IMR-90 (cell line): ENCODE results near the gene EIF2B4. TPM values are rescaled to one million over a fixed set of nuclear protein-coding genes. Genes with fewer than 3 reads are reported as not detected.
A peak's percentile ranks its signal among the peaks of the same experiment; 100 is the strongest.

Experiments used
- ATAC-seq: fragments of 200-7000 bp; cut with Tn5 transposase; 2 replicates; pipeline ENCODE4 v1.9.1; 2020; ENCODE audit warnings: low read depth, mild to moderate bottlenecking, moderate library complexity
- BruUV-seq: library from RNA; stranded (reverse); fragments of 400-500 nt; replicated peaks from 2 replicates; lab custom pipeline; 2021; lab: Mats Ljungman, UMichigan
- CTCF ChIA-PET: fragments of 300-600 bp; formaldehyde crosslinking; extraction: SDS; loops from one replicate; lab custom pipeline; 2021; ENCODE audit warnings: antibody characterized with exemption; lab: Yijun Ruan, JAX
- POLR2A ChIA-PET: fragments of 300-600 bp; sonication (Branson Sonifier 250); formaldehyde crosslinking; loops from one replicate; lab custom pipeline; 2022; ENCODE audit warnings: antibody characterized with exemption; ENCODE audit not compliant: unreplicated experiment; lab: Charles Lee
- DNase-seq: peaks from one replicate; pipeline ENCODE4 v3.0.0; 2013
- H2AFZ ChIP-seq: replicated peaks from 2 replicates; pipeline ENCODE3; 2013; ENCODE audit warnings: low read length, mild to moderate bottlenecking; ENCODE audit not compliant: poor library complexity
- H2AK5ac ChIP-seq: 2 replicates; pipeline ENCODE4 v1.6.1; 2013; ENCODE audit warnings: low read depth, low read length, inconsistent platforms
- H2AK9ac ChIP-seq: replicated peaks from 2 replicates; pipeline ENCODE3; 2013; ENCODE audit warnings: mild to moderate bottlenecking, low read depth, low read length, moderate library complexity; ENCODE audit not compliant: poor library complexity
- H2BK120ac ChIP-seq: 2 replicates; pipeline ENCODE4 v1.6.1; 2013; ENCODE audit warnings: low read depth, low read length, inconsistent platforms
- H2BK15ac ChIP-seq: 3 replicates; pipeline ENCODE4 v1.6.1; 2013; ENCODE audit warnings: low read depth, low read length, inconsistent platforms
- H2BK20ac ChIP-seq: 2 replicates; pipeline ENCODE4 v1.6.1; 2013; ENCODE audit warnings: low read depth, mild to moderate bottlenecking, inconsistent platforms, low read length, moderate library complexity
- H2BK5ac ChIP-seq: 2 replicates; pipeline ENCODE4 v1.6.1; 2013; ENCODE audit warnings: mild to moderate bottlenecking, low read depth, low read length, inconsistent platforms; ENCODE audit not compliant: poor library complexity, severe bottlenecking
- H3K14ac ChIP-seq: replicated peaks from 2 replicates; pipeline ENCODE4 v1.6.1; 2013; ENCODE audit warnings: low read depth, low read length, inconsistent platforms
- H3K18ac ChIP-seq: 2 replicates; pipeline ENCODE4 v1.6.1; 2013; ENCODE audit warnings: low read depth, low read length, control low read depth
- H3K23ac ChIP-seq: 2 replicates; pipeline ENCODE4 v1.6.1; 2013; ENCODE audit warnings: low read depth, low read length, inconsistent platforms
- H3K27ac ChIP-seq: 2 replicates; pipeline ENCODE4 v1.5.1; 2013; ENCODE audit warnings: mild to moderate bottlenecking, control low read depth, low read length; ENCODE audit not compliant: insufficient read depth
- H3K27me3 ChIP-seq: 2 replicates; pipeline ENCODE4 v1.6.1; 2013; ENCODE audit warnings: low read length; ENCODE audit not compliant: control insufficient read depth, insufficient read depth
- H3K36me3 ChIP-seq: 2 replicates; pipeline ENCODE4 v1.6.1; 2013; ENCODE audit warnings: low read length, mixed read lengths; ENCODE audit not compliant: control insufficient read depth, insufficient read depth
- H3K4ac ChIP-seq: 2 replicates; pipeline ENCODE4 v1.6.1; 2013; ENCODE audit warnings: low read depth, low read length, inconsistent platforms
- H3K4me1 ChIP-seq: 2 replicates; pipeline ENCODE4 v1.6.1; 2013; ENCODE audit warnings: low read length, mixed read lengths; ENCODE audit not compliant: control insufficient read depth, insufficient read depth
- H3K4me2 ChIP-seq: 2 replicates; pipeline ENCODE4 v1.6.1; 2013; ENCODE audit warnings: low read depth, mild to moderate bottlenecking, control low read depth, low read length, moderate library complexity
- H3K4me3 ChIP-seq: 2 replicates; pipeline ENCODE4 v1.5.1; 2013; ENCODE audit warnings: low read depth, mild to moderate bottlenecking, control low read depth, low read length, moderate library complexity; ENCODE audit not compliant: insufficient read depth
- H3K56ac ChIP-seq: 2 replicates; pipeline ENCODE4 v1.6.1; 2013; ENCODE audit warnings: low read length, inconsistent platforms; ENCODE audit not compliant: insufficient read depth; ENCODE audit errors: extremely low read depth
- H3K79me1 ChIP-seq, 2 experiments: 2 replicates each; pipeline ENCODE4 v1.6.1; 2013; ENCODE audit warnings: low read length in 2 of 2, inconsistent platforms in 1 of 2, low read depth in 1 of 2
- H3K9ac ChIP-seq: 2 replicates; pipeline ENCODE4 v1.6.1; 2013; ENCODE audit warnings: low read depth, low read length, control low read depth
- H3K9me1 ChIP-seq: 2 replicates; pipeline ENCODE4 v1.6.1; 2013; ENCODE audit warnings: low read length, inconsistent platforms; ENCODE audit not compliant: insufficient read depth
- H3K9me3 ChIP-seq: 2 replicates; pipeline ENCODE4 v1.6.1; 2013; ENCODE audit warnings: low read length; ENCODE audit not compliant: control insufficient read depth, insufficient read depth
- H4K20me1 ChIP-seq: 2 replicates; pipeline ENCODE4 v1.6.1; 2013; ENCODE audit warnings: low read length, inconsistent platforms; ENCODE audit not compliant: insufficient read depth
- H4K5ac ChIP-seq: 2 replicates; pipeline ENCODE4 v1.6.1; 2013; ENCODE audit warnings: mild to moderate bottlenecking, low read depth, low read length, control low read depth
- H4K8ac ChIP-seq, 2 experiments: 2 replicates each; pipeline ENCODE4 v1.6.1; 2013; ENCODE audit warnings: low read depth in 2 of 2, low read length in 2 of 2, control low read depth in 1 of 2, inconsistent platforms in 1 of 2
- H4K91ac ChIP-seq: 2 replicates; pipeline ENCODE4 v1.6.1; 2013; ENCODE audit warnings: low read depth, low read length, inconsistent platforms; ENCODE audit not compliant: insufficient read depth
- MXI1 ChIP-seq: IDR thresholded peaks from 2 replicates; pipeline ENCODE4 v1.6.1; 2012; ENCODE audit warnings: low read depth, mild to moderate bottlenecking, low read length, moderate library complexity, borderline replicate concordance
- POLR2A ChIP-seq: IDR thresholded peaks from 2 replicates; pipeline ENCODE4 v1.6.1; 2012; ENCODE audit warnings: mild to moderate bottlenecking, low read depth, low read length
- USF2 ChIP-seq: fragments of 150-350 bp; IDR thresholded peaks from 2 replicates; pipeline ENCODE4 v1.6.1; 2017; ENCODE audit warnings: mild to moderate bottlenecking, antibody characterized with exemption, low read length, low read depth
- WGBS, 2 experiments: methylation state at CpG; one replicate each; pipeline versions ENCODE4 v1.1.5 to v1.1.7; 2013; ENCODE audit warnings: missing lambda C conversion rate in 2 of 2; ENCODE audit not compliant: insufficient read length in 1 of 2; ENCODE audit errors: extremely low coverage in 2 of 2; 5-methylcytosine and 5-hydroxymethylcytosine counted together
- dilution Hi-C: fragments of 300-500 bp; cut with HindIII; formaldehyde crosslinking; loops from one replicate; pipeline ENCODE4 v1.14.3; 2018; ENCODE audit warnings: low sequenced_read_pairs; ENCODE audit not compliant: unreplicated experiment
- in situ Hi-C: fragments of 300-500 bp; cut with MboI; formaldehyde crosslinking; loops from 3 replicates; pipeline ENCODE4 v1.14.3; 2019; ENCODE audit warnings: low sequenced_read_pairs, inconsistent platforms, mixed read lengths
- intact Hi-C: fragments of 100-400 bp; cut with micrococcal nuclease; formaldehyde crosslinking; loops from 2 replicates; pipeline ENCODE4 v1.10.0; 2022
- polyA plus RNA-seq, 3 experiments: library from polyadenylated mRNA; depleted of rRNA; stranded (reverse); fragments of >200 nt; gene quantifications; 2 replicates each; pipeline ENCODE4 v1.2.3, GENCODE V29; 2012; ENCODE audit warnings: low replicate concordance in 1 of 3
- total RNA-seq: library from RNA; depleted of rRNA; stranded (reverse); fragments of >200 nt; gene quantifications from 2 replicates; pipeline ENCODE4 v1.2.3, GENCODE V29; 2012

EIF2B4 gene
- total and polyA plus RNA-seq, 2 of the 4 experiments (the other 2 are of a cell fraction): 40.3 to 47.9 TPM

DNA sequence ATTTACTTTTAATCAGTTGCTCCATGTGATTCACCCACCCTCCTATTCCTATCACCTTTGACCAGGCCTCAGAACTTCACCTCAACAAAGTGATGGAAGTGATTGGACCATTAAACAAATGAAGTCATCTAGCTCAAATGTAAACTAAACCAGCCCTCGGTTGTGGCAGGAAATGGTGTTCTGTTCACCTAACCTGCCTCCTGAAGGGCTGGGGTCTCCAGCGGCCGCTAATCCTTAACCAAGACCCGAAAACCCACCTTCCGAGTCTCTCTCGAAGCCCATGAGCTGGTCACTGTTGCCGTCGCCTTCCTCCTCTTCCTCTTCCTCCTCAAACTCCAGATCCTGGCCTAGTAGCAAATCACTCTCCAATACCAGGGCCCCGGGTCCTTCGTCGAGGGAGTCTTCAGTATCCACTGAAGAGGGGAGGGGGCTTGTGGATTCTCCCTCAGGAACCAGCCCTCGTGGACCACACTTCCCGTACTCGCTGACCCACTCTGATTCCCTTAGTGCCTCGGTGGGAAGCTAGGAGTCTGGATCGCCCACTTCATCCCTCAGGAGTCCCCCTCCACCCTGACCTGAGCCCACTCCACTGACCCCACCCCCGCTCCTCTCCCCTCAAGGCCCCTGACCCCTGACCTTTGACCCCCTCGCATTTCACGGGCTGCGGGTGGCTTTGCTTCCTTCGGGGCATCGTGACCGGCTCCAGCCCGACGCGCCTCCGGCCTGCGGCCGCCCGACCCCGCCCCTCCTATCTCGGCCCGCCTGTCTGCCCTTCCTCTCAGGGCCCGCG is 9.9 kb upstream of the EIF2B4 start:
- Histone ChIP-seq H2AK5ac (peak overlapping the region; percentile 89), H3K4ac (peak overlapping the region; percentile 93), H2BK15ac (0 out of 3 replicates have a peak overlapping the region, but pooled peaks have one; percentile 48), H3K79me1 (peaks cover 12 to 47% of the 10 kb centered on the region in 2 experiments; a peak in 3 of 4 replicates), H4K5ac (peak overlapping the region; percentile 90), H2BK5ac (peak overlapping the region; percentile 83), H4K20me1 (peaks cover 17% of the 10 kb centered on the region; the same call in 1 of the 2 replicates), H3K27ac (peak overlapping the region; percentile 75), H3K9ac (peak overlapping the region; percentile 87), H4K91ac (peak overlapping the region; percentile 77), H2AFZ (peak overlapping the region; percentile 95), H3K18ac (peak overlapping the region; percentile 68; the same call in 1 of the 2 replicates), H3K27me3 (no peaks in the 10 kb centered on the region), H3K36me3 (peaks cover 65% of the 10 kb centered on the region), H3K9me1 (0 out of 2 replicates have a peak, but pooled peaks cover 3% of the 10 kb centered on the region), H4K8ac (peak overlapping the region; percentile 38 to 95), H3K9me3 (no peaks in the 10 kb centered on the region), H2BK120ac (peak overlapping the region; percentile 45; the same call in 1 of the 2 replicates), H3K4me2 (peak overlapping the region; percentile 94), H2AK9ac (peak overlapping the region; percentile 99), H3K23ac (peak overlapping the region; percentile 94), H3K4me1 (peaks cover 6% of the 10 kb centered on the region), H3K56ac (peak overlapping the region; percentile 73; the same call in 1 of the 2 replicates), H2BK20ac (no peak overlapping the region), H3K14ac (peak overlapping the region; percentile 93), H3K4me3 (peak overlapping the region; percentile 81)
- ChIA-PET CTCF (no interaction called here), POLR2A (interaction anchor here (1.9 kb wide), 1 partner anchor 23 kb away, joined by 5 read pairs; the partner anchor contains the start of gene GTF3C2)
- peak; percentile 76 for DNase-seq
- intact Hi-C loops: no loop called here
- peak; percentile 45 for TF ChIP-seq USF2
- TF ChIP-seq POLR2A: peak; percentile 73
- TF ChIP-seq MXI1: no peak
- dilution Hi-C loops: no loop called here
- peak; percentile 53 for ATAC-seq
- in situ Hi-C loops: no loop called here
- BruUV-seq: no TSS peak
- WGBS, 2 experiments: 1% methylated on average over 19 of the region's 35 CpGs; no CpG with 5 or more reads in 1 of the 2 experiments
